ENCODE data around the gene ZP1.

DNA sequence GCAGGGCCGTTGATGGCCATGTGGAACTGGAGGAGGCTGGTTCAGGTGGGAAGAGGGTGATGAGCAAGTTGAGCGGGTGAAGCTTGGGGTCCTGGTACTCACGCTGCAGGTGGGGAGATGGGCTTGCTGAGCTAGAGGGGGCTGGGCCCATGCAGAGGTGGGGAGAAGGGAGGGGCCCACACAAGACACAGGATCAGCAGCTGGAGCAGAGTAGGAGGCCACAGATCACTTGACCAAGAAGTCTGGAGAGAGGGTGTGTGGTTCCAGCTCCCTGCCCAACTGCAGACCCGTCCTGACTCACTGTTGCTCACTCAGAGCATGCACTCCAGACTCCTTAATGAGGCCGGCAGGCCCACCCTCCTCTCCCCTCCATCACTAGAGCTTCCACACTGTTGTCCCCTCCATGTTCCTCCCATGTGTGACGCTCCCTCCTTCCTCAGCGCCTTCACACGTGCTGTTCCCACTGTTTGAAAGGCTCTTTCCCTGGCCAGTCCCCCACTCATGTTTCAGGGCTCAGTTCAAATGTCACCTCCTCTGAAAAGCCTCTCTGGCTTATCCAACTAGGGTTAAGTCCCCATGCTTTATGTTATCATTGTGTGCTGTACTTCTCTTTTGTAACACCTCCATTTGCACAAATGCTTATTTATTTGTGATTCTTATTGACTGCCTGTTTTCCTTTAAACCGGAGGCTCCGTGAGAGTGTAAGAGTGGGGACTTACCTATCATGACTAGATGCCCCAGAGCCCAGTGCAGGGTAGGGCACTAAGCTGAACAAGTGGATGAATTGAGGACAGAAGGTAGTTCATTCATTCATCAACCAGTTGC lies 23.1 kb upstream of the ZP1 start:
- no peak for TF ChIP-seq POLR2AphosphoS5 (IDR thresholded peaks at IDR 0.05; ENCODE audit: low read depth, low read length)
- no peak for TF ChIP-seq POLR2A (IDR thresholded peaks at IDR 0.05; ENCODE audit: low read depth, low read length)
